Suppressor macrophage treated with lipopolysaccharide for 1 hour (primary cell): Measurements from ENCODE around the gene ANKRD62.

Experiments
- DNase-seq, 3 donors: peaks; one replicate each; pipeline ENCODE4 v3.0.0-alpha.2; 2020 to 2022

Gene ANKRD62

GRCh38 chr18:12093520-12094257 lies at the start of gene ANKRD62:
Gene ANKRD62 (plus strand): TSS chr18:12093843. CDS start chr18:12094018, 175 bp downstream.
- no peak for DNase-seq

- DNase-seq = no peak
Measured at GRCh38 chr18:12044591-12044990, 49.1 kb upstream of the ANKRD62 start.

- DNase-seq = no peak
Measured at GRCh38 chr18:12046046-12046750, 47.4 kb upstream of the ANKRD62 start.

GRCh38 chr18:12046751-12047335 lies 46.8 kb upstream of the ANKRD62 start:
- no peak for DNase-seq

- DNase-seq = no peak
Measured at GRCh38 chr18:12048010-12048826, 45.4 kb upstream of the ANKRD62 start.

- peak; percentile 45 to 67 (median 55) for DNase-seq
Measured at GRCh38 chr18:12048827-12049175, 44.8 kb upstream of the ANKRD62 start.

GRCh38 chr18:12049978-12050811 lies 43.4 kb upstream of the ANKRD62 start:
- peak; percentile 32 to 43 (median 39) for DNase-seq

GRCh38 chr18:12052866-12053265 lies 40.8 kb upstream of the ANKRD62 start:
- peak in 1 of 3 donors; percentile 32 for DNase-seq

GRCh38 chr18:12053289-12053688 lies 40.4 kb upstream of the ANKRD62 start:
- peak; percentile 32 to 71 (median 68) for DNase-seq

- no peak for DNase-seq
Measured at GRCh38 chr18:12056034-12056883, 37.4 kb upstream of the ANKRD62 start.

GRCh38 chr18:12056884-12057402 lies 36.7 kb upstream of the ANKRD62 start:
- DNase-seq = no peak

- no peak for DNase-seq
Measured at GRCh38 chr18:12057419-12058039, 36.1 kb upstream of the ANKRD62 start.

GRCh38 chr18:12059334-12060181 lies 34.1 kb upstream of the ANKRD62 start:
- DNase-seq = no peak

- no peak for DNase-seq
Measured at GRCh38 chr18:12060182-12060870, 33.3 kb upstream of the ANKRD62 start.

- no peak for DNase-seq
Measured at GRCh38 chr18:12061685-12062084, 32.0 kb upstream of the ANKRD62 start.

- no peak for DNase-seq
Measured at GRCh38 chr18:12062974-12063373, 30.7 kb upstream of the ANKRD62 start.

GRCh38 chr18:12064086-12064763 lies 29.4 kb upstream of the ANKRD62 start:
- DNase-seq = no peak

GRCh38 chr18:12065397-12065796 lies 28.2 kb upstream of the ANKRD62 start:
- DNase-seq = no peak
